Left ventricle myocardium inferior (tissue), 1 donor: ENCODE measurements around the gene PES1. TPM values are rescaled to one million over a fixed set of nuclear protein-coding genes. Genes with fewer than 3 reads are reported as not detected.
A peak's percentile ranks its signal among the peaks of the same experiment; 100 is the strongest.

Experiments used
- DNase-seq: peaks from one replicate; pipeline ENCODE4 v3.0.0-alpha.2; 2020
- H3K27ac ChIP-seq: fragments of 200-600 bp; replicated peaks from 2 replicates; pipeline ENCODE4 v1.8.0; 2021
- H3K27me3 ChIP-seq: fragments of 200-600 bp; 2 replicates; pipeline ENCODE4 v1.8.0; 2021; ENCODE audit warnings: low read depth
- H3K36me3 ChIP-seq: fragments of 200-600 bp; 2 replicates; pipeline ENCODE4 v1.8.0; 2021
- H3K4me1 ChIP-seq: fragments of 200-600 bp; 2 replicates; pipeline ENCODE4 v1.8.0; 2021
- H3K4me3 ChIP-seq: fragments of 200-600 bp; 2 replicates; pipeline ENCODE4 v1.8.0; 2021; ENCODE audit warnings: mild to moderate bottlenecking, moderate library complexity
- H3K9me3 ChIP-seq: fragments of 200-600 bp; replicated peaks from 2 replicates; pipeline ENCODE4 v1.8.0; 2021
- CTCF ChIP-seq: fragments of 200-600 bp; IDR thresholded peaks from 2 replicates; pipeline ENCODE4 v1.8.0; 2021; ENCODE audit warnings: antibody characterized with exemption, mild to moderate bottlenecking, borderline replicate concordance
- intact Hi-C: fragments of 100-400 bp; cut with micrococcal nuclease; formaldehyde crosslinking; loops from one replicate; pipeline ENCODE4 v1.11.0; 2022
- long read RNA-seq: library from polyadenylated mRNA; unstranded; transcript quantifications from one replicate; pipeline ENCODE4 v2.0.0, GENCODE V29; 2021
- total RNA-seq: library from RNA; stranded (reverse); fragmentation: NEBNext Ultra II Directional; extraction: Animal tissue kit (Norgen Biotek cat#: 25700); gene quantifications from one replicate; pipeline ENCODE4 v1.2.1, GENCODE V29; 2021
- donor health status: DM: no; HTN: yes; CAD: no; lungs with severe emphysema.

The PES1 gene
- total RNA-seq = 23.1 TPM
- long read RNA-seq, transcript PES1-202 (15 exons, 2,295 nt) = major isoform, 21 of 32 reads
- long read RNA-seq, partial matches to known transcripts = 6 of 32 reads
- long read RNA-seq, other reads (novel, unspliced or antisense) = 4 of 32 reads

DNA sequence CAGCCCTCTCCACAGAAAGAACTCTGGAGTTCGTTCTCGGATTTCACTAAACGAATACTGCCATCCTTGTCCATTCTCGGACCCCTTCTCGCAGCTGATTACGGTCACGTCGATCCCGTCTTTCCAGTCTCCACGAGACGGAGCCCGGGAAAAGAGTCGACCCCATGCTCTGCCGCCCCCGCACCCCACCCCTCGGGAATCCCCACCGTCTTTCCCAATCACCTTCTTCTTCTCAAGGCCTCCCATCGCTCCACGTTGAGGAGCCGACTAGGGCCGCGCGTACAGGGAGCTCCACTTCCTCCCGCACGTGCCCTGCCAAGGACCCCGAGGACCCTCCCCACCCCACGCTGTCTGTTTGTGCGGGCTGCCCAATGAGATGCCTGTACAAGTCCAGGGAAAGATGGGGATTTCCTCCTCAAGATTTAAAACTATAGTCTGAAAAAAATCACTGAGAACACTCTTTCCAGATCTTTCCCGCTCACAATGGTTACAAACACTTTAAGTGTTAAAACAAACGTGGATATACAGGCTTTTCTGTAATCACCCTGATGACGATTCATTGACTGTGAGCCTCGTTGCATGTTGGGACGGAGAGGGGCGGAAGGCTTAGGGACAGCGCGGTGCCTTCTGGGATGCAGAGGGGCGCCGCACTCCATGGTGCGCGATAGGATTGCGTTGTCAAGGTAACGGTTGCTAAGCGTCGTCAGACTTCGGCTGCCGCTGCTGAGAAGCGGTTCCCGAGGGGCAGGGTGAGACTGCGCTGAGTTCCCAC is at the start of gene PES1:
PES1 (minus strand) TSS at position 323 of the 772 bp plus-strand sequence; CDS start at position 246, 77 bp downstream.
- TF ChIP-seq CTCF = no peak
- Histone ChIP-seq H3K27me3 (no peaks in the 10 kb centered on the region), H3K4me1 (peaks cover 25% of the 10 kb centered on the region), H3K4me3 (peak within 1 kb of the TSS; percentile 94), H3K9me3 (no peaks in the 10 kb centered on the region), H3K27ac (peak within 1 kb of the TSS; percentile 91), H3K36me3 (peaks cover 27% of the 10 kb centered on the region)
- intact Hi-C loops = no loop called here
- peak; percentile 93 for DNase-seq

- peaks cover 4% of the 10 kb centered on the region for H3K36me3 ChIP-seq
- H3K27ac ChIP-seq = peak overlapping the region; percentile 69
- no peak overlapping the region for H3K4me3 ChIP-seq
Measured at GRCh38 chr22:30640839-30641430, 49.2 kb upstream of the PES1 start.

DNA sequence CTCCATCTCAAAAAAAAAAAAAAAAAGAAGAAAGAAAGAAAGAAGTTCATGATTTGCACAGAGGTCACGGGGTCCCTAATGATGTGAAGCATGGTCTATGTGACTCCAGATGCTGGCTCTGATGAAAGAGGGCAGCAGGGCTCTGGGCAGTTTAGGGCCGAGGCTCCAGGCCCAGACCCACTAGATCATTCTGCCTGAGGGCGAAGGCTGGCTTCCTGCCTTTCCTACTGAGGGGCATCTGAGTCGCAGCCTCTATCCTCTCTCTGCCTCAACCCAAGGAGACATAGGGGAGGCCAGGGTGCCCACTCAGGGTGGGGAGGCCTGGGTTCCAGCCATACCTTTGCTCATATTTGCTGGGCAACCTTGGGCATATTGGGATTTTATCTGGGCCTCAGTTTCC is 48.7 kb upstream of the PES1 start:
- DNase-seq = no peak
- Histone ChIP-seq H3K4me3 (no peak overlapping the region), H3K27me3 (no peaks in the 10 kb centered on the region), H3K4me1 (peaks cover 63% of the 10 kb centered on the region), H3K36me3 (peaks cover 4% of the 10 kb centered on the region), H3K27ac (peak overlapping the region; percentile 69), H3K9me3 (no peaks in the 10 kb centered on the region)
- TF ChIP-seq CTCF = no peak
- intact Hi-C loops = no loop called here

More at GRCh38 chr22:30640839-30641430, 49.2 kb upstream of the PES1 start:
- no peak for DNase-seq
- Histone ChIP-seq H3K4me1 (peaks cover 60% of the 10 kb centered on the region), H3K27me3 (no peaks in the 10 kb centered on the region), H3K9me3 (no peaks in the 10 kb centered on the region)
- intact Hi-C loops = no loop called here
- no peak for TF ChIP-seq CTCF

- no peaks in the 10 kb centered on the region for H3K9me3 ChIP-seq
- H3K4me1 ChIP-seq = peaks cover 58% of the 10 kb centered on the region
- no peak overlapping the region for H3K27ac ChIP-seq
- intact Hi-C loops = no loop called here
- no peaks in the 10 kb centered on the region for H3K27me3 ChIP-seq
- TF ChIP-seq CTCF = no peak
- H3K36me3 ChIP-seq = peaks cover 4% of the 10 kb centered on the region
- peak overlapping the region; percentile 79 for H3K4me3 ChIP-seq
- DNase-seq = no peak
Measured at GRCh38 chr22:30637701-30638114, 46.0 kb upstream of the PES1 start.

DNA sequence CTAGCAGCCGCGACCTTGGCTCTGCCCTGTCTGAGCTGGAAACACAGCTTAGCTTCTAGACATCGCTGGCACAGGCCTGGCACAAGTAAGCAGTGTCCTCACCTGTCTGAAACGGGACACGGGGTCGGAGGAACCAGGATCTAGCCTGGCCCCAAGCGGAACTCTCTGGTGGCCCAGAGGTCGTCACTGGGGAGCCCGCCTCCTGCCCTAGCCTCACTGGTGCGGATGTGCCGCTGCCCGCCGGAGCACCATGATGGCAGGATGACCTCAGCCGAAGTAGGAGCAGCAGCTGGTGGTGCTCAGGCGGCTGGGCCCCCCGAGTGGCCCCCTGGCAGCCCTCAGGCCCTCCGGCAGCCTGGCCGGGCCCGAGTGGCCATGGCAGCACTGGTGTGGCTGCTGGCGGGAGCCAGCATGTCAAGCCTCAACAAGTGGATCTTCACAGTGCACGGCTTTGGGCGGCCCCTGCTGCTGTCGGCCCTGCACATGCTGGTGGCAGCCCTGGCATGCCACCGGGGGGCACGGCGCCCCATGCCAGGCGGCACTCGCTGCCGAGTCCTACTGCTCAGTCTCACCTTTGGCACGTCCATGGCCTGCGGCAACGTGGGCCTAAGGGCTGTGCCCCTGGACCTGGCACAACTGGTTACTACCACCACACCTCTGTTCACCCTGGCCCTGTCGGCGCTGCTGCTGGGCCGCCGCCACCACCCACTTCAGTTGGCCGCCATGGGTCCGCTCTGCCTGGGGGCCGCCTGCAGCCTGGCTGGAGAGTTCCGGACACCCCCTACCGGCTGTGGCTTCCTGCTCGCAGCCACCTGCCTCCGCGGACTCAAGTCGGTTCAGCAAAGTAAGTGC is 44.7 kb upstream of the PES1 start:
- intact Hi-C loops = no loop called here
- no peak for TF ChIP-seq CTCF
- peak; percentile 29 for DNase-seq
- Histone ChIP-seq H3K4me3 (peak overlapping the region; percentile 79), H3K4me1 (peaks cover 52% of the 10 kb centered on the region), H3K9me3 (no peaks in the 10 kb centered on the region), H3K36me3 (peaks cover 4% of the 10 kb centered on the region), H3K27ac (peak overlapping the region; percentile 94), H3K27me3 (no peaks in the 10 kb centered on the region)
